ENCODE results near the gene SEMA5A. TPM values are rescaled to one million over a fixed set of nuclear protein-coding genes. Genes with fewer than 3 reads are reported as not detected.

The SEMA5A gene
- total RNA-seq, 1 experiment from 2014 or later, result 9.3 TPM

DNA sequence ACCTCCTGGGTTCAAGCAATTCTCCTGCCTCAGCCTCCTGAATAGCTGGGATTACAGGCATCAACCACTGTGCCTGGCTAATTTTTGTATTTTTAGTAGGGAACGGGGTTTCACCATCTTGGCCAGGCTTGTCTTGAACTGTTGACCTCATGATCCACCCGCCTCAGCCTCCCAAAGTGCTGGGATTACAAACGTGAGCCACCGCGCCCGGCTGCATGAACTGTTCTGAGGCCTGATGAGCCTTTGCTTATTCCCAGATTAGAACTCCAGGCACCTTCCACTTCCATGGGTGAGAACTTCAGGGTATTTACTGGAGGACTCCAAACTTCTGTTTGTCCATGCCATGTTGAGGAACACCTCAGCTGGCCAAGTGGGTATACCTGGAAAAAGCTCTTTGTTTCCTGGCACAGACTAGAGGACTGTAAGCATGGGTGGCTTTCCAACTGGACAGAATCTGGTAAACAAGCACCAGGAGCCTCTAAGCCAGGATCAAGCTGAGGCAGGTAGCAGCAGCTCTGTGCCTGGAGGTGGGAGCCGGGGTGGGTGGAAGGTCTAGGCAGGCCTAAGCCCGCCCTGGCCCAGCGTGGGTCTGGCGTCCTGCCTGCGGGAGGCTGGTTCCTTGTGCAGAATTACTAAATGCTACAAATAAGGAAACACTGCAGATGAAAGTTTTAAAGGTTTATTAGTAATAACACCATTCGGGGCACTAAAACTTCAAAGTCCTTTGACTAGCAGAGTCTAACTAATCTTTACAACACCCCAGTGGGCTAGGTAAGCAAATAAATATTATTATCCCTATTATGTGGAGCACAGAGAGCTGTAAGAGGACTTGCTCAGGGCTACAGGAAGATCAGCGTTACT is 78.4 kb downstream of the SEMA5A start (continued):
- TF ChIP-seq, protein P1, sequence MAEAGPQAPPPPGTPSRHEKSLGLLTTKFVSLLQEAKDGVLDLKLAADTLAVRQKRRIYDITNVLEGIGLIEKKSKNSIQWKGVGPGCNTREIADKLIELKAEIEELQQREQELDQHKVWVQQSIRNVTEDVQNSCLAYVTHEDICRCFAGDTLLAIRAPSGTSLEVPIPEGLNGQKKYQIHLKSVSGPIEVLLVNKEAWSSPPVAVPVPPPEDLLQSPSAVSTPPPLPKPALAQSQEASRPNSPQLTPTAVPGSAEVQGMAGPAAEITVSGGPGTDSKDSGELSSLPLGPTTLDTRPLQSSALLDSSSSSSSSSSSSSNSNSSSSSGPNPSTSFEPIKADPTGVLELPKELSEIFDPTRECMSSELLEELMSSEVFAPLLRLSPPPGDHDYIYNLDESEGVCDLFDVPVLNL (CRISPR knock-in tag; IDR thresholded peaks at IDR 0.05; ENCODE audit: borderline replicate concordance, low read depth), result no peak
- TF ChIP-seq ZNF671 (CRISPR knock-in tag; IDR thresholded peaks at IDR 0.05), result no peak
- TF ChIP-seq RORB (CRISPR knock-in tag; IDR thresholded peaks at IDR 0.05), result no peak
- no peak for TF ChIP-seq ZNF263 (CRISPR knock-in tag; IDR thresholded peaks at IDR 0.05; ENCODE audit: low read depth)
- TF ChIP-seq, protein P2, sequence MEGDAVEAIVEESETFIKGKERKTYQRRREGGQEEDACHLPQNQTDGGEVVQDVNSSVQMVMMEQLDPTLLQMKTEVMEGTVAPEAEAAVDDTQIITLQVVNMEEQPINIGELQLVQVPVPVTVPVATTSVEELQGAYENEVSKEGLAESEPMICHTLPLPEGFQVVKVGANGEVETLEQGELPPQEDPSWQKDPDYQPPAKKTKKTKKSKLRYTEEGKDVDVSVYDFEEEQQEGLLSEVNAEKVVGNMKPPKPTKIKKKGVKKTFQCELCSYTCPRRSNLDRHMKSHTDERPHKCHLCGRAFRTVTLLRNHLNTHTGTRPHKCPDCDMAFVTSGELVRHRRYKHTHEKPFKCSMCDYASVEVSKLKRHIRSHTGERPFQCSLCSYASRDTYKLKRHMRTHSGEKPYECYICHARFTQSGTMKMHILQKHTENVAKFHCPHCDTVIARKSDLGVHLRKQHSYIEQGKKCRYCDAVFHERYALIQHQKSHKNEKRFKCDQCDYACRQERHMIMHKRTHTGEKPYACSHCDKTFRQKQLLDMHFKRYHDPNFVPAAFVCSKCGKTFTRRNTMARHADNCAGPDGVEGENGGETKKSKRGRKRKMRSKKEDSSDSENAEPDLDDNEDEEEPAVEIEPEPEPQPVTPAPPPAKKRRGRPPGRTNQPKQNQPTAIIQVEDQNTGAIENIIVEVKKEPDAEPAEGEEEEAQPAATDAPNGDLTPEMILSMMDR (IDR thresholded peaks at IDR 0.05), result no peak
- TF ChIP-seq FOXJ3 (CRISPR knock-in tag; IDR thresholded peaks at IDR 0.05; ENCODE audit: borderline replicate concordance), result no peak
- no peak for TF ChIP-seq FOXK1 (CRISPR knock-in tag; IDR thresholded peaks at IDR 0.05)
- TF ChIP-seq, protein P3, sequence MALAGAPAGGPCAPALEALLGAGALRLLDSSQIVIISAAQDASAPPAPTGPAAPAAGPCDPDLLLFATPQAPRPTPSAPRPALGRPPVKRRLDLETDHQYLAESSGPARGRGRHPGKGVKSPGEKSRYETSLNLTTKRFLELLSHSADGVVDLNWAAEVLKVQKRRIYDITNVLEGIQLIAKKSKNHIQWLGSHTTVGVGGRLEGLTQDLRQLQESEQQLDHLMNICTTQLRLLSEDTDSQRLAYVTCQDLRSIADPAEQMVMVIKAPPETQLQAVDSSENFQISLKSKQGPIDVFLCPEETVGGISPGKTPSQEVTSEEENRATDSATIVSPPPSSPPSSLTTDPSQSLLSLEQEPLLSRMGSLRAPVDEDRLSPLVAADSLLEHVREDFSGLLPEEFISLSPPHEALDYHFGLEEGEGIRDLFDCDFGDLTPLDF (CRISPR knock-in tag; IDR thresholded peaks at IDR 0.05), result no peak
- TF ChIP-seq ZNF121 (CRISPR knock-in tag; IDR thresholded peaks at IDR 0.05), result no peak
- TF ChIP-seq EMX1 (CRISPR knock-in tag; IDR thresholded peaks at IDR 0.05), result no peak
- TF ChIP-seq, protein P4, sequence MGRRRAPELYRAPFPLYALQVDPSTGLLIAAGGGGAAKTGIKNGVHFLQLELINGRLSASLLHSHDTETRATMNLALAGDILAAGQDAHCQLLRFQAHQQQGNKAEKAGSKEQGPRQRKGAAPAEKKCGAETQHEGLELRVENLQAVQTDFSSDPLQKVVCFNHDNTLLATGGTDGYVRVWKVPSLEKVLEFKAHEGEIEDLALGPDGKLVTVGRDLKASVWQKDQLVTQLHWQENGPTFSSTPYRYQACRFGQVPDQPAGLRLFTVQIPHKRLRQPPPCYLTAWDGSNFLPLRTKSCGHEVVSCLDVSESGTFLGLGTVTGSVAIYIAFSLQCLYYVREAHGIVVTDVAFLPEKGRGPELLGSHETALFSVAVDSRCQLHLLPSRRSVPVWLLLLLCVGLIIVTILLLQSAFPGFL (CRISPR knock-in tag; IDR thresholded peaks at IDR 0.05; ENCODE audit: borderline replicate concordance), result no peak
- no peak for TF ChIP-seq SMAD3 (CRISPR knock-in tag; IDR thresholded peaks at IDR 0.05; ENCODE audit: borderline replicate concordance)

DNA sequence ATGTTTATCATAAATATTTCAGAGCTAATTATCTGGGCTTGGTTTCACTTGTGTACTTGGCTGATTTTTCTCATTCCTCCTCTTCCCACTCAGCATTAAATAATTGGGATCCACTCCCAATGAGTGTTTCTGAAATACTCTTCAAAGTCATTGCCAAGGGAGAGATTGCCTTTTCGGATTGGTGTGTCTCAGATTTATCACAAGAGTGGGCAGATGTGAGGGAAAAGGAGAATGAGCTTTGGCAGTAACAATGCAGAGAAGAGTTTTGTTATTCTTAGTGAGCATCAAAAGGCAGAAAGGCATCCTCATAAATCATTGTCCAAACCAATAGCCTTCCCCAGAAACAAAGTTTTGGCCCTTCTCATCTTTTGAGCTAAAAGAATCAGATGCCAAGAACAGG is 79.2 kb downstream of the SEMA5A start:
- DNase-seq (ENCODE audit: low spot score) (no peak), ATAC-seq (no peak)
- no peaks in the 10 kb centered on the region for H3K27me3 Mint-ChIP-seq (ENCODE audit: low read depth)
- CTCF ChIA-PET, result no interaction called here
- H3K36me3 Mint-ChIP-seq, result no peaks in the 10 kb centered on the region
- no peaks in the 10 kb centered on the region; the same call in 1 of the 2 replicates for H3K9me3 Mint-ChIP-seq
- H3K4me1 Mint-ChIP-seq, result no peaks in the 10 kb centered on the region
- no peak overlapping the region for H3K27ac Mint-ChIP-seq
- POLR2A ChIA-PET, result no interaction called here
- no peak overlapping the region for H3K4me3 Mint-ChIP-seq
- TF ChIP-seq, protein P5, sequence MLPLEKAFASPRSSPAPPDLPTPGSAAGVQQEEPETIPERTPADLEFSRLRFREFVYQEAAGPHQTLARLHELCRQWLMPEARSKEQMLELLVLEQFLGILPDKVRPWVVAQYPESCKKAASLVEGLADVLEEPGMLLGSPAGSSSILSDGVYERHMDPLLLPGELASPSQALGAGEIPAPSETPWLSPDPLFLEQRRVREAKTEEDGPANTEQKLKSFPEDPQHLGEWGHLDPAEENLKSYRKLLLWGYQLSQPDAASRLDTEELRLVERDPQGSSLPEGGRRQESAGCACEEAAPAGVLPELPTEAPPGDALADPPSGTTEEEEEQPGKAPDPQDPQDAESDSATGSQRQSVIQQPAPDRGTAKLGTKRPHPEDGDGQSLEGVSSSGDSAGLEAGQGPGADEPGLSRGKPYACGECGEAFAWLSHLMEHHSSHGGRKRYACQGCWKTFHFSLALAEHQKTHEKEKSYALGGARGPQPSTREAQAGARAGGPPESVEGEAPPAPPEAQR (CRISPR knock-in tag; IDR thresholded peaks at IDR 0.05), result no peak
- TF ChIP-seq, protein P6, sequence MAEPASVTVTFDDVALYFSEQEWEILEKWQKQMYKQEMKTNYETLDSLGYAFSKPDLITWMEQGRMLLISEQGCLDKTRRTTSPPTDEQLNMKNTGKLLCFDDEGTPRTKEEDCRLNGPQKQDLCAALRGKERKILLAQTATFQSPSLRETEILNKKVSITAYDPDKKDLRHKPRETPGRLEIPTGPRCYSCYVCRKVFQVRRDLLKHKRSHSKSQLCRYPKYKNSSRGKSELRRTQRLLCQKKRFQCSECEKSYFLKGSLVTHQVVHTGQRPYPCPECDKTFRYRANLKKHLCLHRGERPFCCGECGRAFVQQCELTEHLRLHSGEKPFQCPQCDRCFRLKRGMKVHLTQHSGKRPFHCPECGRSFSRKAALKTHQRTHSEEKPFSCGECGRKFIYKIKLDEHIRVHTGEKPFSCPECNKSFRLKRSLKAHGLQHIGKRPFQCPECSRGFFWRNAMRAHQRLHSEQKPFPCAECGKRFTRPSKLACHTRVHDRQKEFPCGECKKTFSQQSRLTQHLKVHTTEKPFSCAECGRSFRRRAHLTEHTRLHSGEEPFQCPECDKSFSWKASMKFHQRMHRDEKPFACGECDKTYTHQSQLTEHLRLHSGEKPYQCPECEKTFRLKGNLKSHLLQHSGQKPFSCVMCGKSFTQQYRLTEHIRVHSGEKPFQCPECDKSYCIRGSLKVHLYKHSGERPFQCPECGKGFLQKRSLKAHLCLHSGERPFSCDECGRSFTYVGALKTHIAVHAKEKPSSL (CRISPR knock-in tag; conservative IDR thresholded peaks at IDR 0.05), result no peak
- no peak for TF ChIP-seq ZNF396 (CRISPR knock-in tag; IDR thresholded peaks at IDR 0.05; ENCODE audit: borderline replicate concordance)
- TF ChIP-seq, protein P7, sequence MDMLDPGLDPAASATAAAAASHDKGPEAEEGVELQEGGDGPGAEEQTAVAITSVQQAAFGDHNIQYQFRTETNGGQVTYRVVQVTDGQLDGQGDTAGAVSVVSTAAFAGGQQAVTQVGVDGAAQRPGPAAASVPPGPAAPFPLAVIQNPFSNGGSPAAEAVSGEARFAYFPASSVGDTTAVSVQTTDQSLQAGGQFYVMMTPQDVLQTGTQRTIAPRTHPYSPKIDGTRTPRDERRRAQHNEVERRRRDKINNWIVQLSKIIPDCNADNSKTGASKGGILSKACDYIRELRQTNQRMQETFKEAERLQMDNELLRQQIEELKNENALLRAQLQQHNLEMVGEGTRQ (CRISPR knock-in tag; IDR thresholded peaks at IDR 0.05), result no peak
- TF ChIP-seq, protein P8, sequence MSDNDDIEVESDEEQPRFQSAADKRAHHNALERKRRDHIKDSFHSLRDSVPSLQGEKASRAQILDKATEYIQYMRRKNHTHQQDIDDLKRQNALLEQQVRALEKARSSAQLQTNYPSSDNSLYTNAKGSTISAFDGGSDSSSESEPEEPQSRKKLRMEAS (CRISPR knock-in tag; IDR thresholded peaks at IDR 0.05), result no peak
- TF ChIP-seq, protein P4 (CRISPR knock-in tag; IDR thresholded peaks at IDR 0.05; ENCODE audit: borderline replicate concordance), result no peak
- TF ChIP-seq, protein P2 (IDR thresholded peaks at IDR 0.05), result no peak

All from WTC11 (cell line).